ENCODE results near the gene PLA2G6. TPM values are rescaled to one million over a fixed set of nuclear protein-coding genes. Genes with fewer than 3 reads are reported as not detected.
A peak's percentile ranks its signal among the peaks of the same experiment; 100 is the strongest.

The PLA2G6 gene
- total and polyA plus RNA-seq, 2 of the 13 experiments (the other 11 are each of a cell fraction or from before 2014, with no cell fraction given) = 4.8 to 11.5 TPM

- TF ChIP-seq ZBTB20 (CRISPR knock-in tag; IDR thresholded peaks at IDR 0.05; ENCODE audit: borderline replicate concordance, low read depth) (no peak), SETDB1 (CRISPR knock-in tag; IDR thresholded peaks at IDR 0.05; ENCODE audit: borderline replicate concordance) (no peak), ZNF510 (CRISPR knock-in tag; IDR thresholded peaks at IDR 0.05; ENCODE audit: low read depth) (no peak; the same call in 1 of the 2 replicates), RFXANK (CRISPR knock-in tag; IDR thresholded peaks at IDR 0.05) (no peak), FOXP1 (IDR thresholded peaks at IDR 0.05) (no peak), FOXP1 (CRISPR knock-in tag; IDR thresholded peaks at IDR 0.05) (no peak; the same call in 1 of the 2 replicates), MLLT10 (CRISPR knock-in tag; IDR thresholded peaks at IDR 0.05) (no peak), ETV6 (CRISPR knock-in tag; conservative IDR thresholded peaks at IDR 0.05) (no peak), CERS6 (CRISPR knock-in tag; IDR thresholded peaks at IDR 0.05) (no peak), HOXA5 (CRISPR knock-in tag; IDR thresholded peaks at IDR 0.05) (no peak), ATM (IDR thresholded peaks at IDR 0.05; ENCODE audit: borderline replicate concordance) (no peak), RFX1 (IDR thresholded peaks at IDR 0.05) (no peak), GLMP (CRISPR knock-in tag; IDR thresholded peaks at IDR 0.05; ENCODE audit: borderline replicate concordance) (no peak), SAP130 (CRISPR knock-in tag; IDR thresholded peaks at IDR 0.05; ENCODE audit: low read depth) (peak; percentile 73), LRRFIP1 (CRISPR knock-in tag; conservative IDR thresholded peaks at IDR 0.05) (no peak), MLXIP (CRISPR knock-in tag; IDR thresholded peaks at IDR 0.05; ENCODE audit: borderline replicate concordance) (no peak), TARDBP (CRISPR knock-in tag; IDR thresholded peaks at IDR 0.05) (no peak), ZNF280B (CRISPR knock-in tag; IDR thresholded peaks at IDR 0.05; ENCODE audit: borderline replicate concordance) (no peak)
Observed at GRCh38 chr22:38201711-38202436, 20.2 kb upstream of the PLA2G6 start, which contains the start of gene MAFF (continued).
